Measurements from ENCODE around the gene COL3A1.

DNA sequence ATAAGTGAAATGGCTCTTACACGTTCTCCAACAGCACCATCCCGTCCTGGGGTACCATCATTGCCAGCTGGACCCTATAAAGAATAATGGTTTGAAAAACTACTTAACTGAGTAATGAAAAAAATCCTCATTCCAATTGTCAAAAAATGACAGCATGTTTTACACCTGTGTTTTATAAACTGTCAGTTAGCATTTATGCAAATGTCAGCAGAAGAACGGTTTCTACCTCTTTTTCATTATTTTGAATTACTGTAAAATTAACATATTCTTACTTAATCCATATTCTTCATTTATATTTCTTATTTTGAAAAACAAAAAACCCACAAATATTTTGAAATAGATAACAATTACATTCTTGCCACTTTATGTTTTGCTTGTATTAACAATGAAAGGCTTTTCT is 74.0 kb downstream of the COL3A1 start:
- TF ChIP-seq, protein P1, sequence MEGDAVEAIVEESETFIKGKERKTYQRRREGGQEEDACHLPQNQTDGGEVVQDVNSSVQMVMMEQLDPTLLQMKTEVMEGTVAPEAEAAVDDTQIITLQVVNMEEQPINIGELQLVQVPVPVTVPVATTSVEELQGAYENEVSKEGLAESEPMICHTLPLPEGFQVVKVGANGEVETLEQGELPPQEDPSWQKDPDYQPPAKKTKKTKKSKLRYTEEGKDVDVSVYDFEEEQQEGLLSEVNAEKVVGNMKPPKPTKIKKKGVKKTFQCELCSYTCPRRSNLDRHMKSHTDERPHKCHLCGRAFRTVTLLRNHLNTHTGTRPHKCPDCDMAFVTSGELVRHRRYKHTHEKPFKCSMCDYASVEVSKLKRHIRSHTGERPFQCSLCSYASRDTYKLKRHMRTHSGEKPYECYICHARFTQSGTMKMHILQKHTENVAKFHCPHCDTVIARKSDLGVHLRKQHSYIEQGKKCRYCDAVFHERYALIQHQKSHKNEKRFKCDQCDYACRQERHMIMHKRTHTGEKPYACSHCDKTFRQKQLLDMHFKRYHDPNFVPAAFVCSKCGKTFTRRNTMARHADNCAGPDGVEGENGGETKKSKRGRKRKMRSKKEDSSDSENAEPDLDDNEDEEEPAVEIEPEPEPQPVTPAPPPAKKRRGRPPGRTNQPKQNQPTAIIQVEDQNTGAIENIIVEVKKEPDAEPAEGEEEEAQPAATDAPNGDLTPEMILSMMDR (conservative IDR thresholded peaks at IDR 0.05) = no peak
- TF ChIP-seq EZH2 (IDR thresholded peaks at IDR 0.05; ENCODE audit: low read depth) = no peak
